ENCODE measurements around the gene ARHGAP8. TPM values are rescaled to one million over a fixed set of nuclear protein-coding genes. Genes with fewer than 3 reads are reported as not detected.

The ARHGAP8 gene
- total and polyA plus RNA-seq, 10 of the 15 experiments (the other 5 are each of a cell fraction or from before 2014, with no cell fraction given), result 0.33 TPM; not detected in 9

- DNase-seq (ENCODE audit: low read depth, low spot score), result no peak
- ChIA-PET CTCF (no interaction called here), POLR2A (no interaction called here), SMC1A (ENCODE audit: uncharacterized antibody, unreplicated experiment) (no interaction called here), RAD21 (ENCODE audit: unreplicated experiment) (no interaction called here)
- H2AFZ ChIP-seq (ENCODE audit: control insufficient read depth, low read depth, low read length), result no peak overlapping the region
- in situ Hi-C loops (cut with MboI), result loop anchor here (25.0 kb wide), 1 partner anchor 522 kb away; no protein-coding TSS in a partner anchor
- TF ChIP-seq RFX5 (IDR thresholded peaks at IDR 0.05; ENCODE audit: low read depth, low read length) (no peak), MAX (IDR thresholded peaks at IDR 0.05; ENCODE audit: low read depth, low read length) (no peak)
- FAIRE-seq, result no peak
- BruUV-seq (replicated peaks), result no TSS peak
- 40% methylated on average over 1 of the region's 1 CpG for whole genome bisulfite sequencing (ENCODE audit: insufficient coverage, insufficient replicate concordance, low lambda C conversion rate, missing lambda C conversion rate)
- no peaks in the 10 kb centered on the region for H3K27me3 ChIP-seq (replicated peaks in 1 of 2; ENCODE audit: control insufficient read depth in 2 of 2, insufficient read depth in 2 of 2, low read length in 1 of 2)
- H4K20me1 ChIP-seq (ENCODE audit: control insufficient read depth, insufficient read depth), result no peaks in the 10 kb centered on the region
- no peak overlapping the region for H3K4me2 ChIP-seq (ENCODE audit: control insufficient read depth, insufficient read depth)
- no peak overlapping the region for H3K4me3 ChIP-seq
- H3K9me3 ChIP-seq (replicated peaks; ENCODE audit: control insufficient read depth, insufficient read depth, low read length), result no peaks in the 10 kb centered on the region; the same call in 2 of the 3 replicates
- intact Hi-C loops (cut with micrococcal nuclease; ENCODE audit: unreplicated experiment), result no loop called here
- ATAC-seq, result no peak
- H3K4me1 ChIP-seq (ENCODE audit: control insufficient read depth, insufficient read depth, low read length), result no peaks in the 10 kb centered on the region
- H3K36me3 ChIP-seq (ENCODE audit: control insufficient read depth in 2 of 2, insufficient read depth in 2 of 2, low read length in 1 of 2), result no peaks in the 10 kb centered on the region
- H3K79me2 ChIP-seq (ENCODE audit: control insufficient read depth, insufficient read depth, low read length), result no peaks in the 10 kb centered on the region
- H3K9ac ChIP-seq (ENCODE audit: control insufficient read depth, insufficient read depth, low read length), result no peak overlapping the region
- H3K27ac ChIP-seq (ENCODE audit: control insufficient read depth, insufficient read depth), result no peak overlapping the region
Observed at GRCh38 chr22:44884562-44884961, 132.2 kb downstream of the ARHGAP8 start.

- no peaks in the 10 kb centered on the region for H4K20me1 ChIP-seq (ENCODE audit: control insufficient read depth, insufficient read depth)
- POLR2A ChIA-PET, result no interaction called here
Observed at GRCh38 chr22:44884968-44885805, 132.8 kb downstream of the ARHGAP8 start.

More at GRCh38 chr22:44884968-44885805, 132.8 kb downstream of the ARHGAP8 start:
- ChIA-PET SMC1A (ENCODE audit: uncharacterized antibody, unreplicated experiment) (no interaction called here), CTCF (no interaction called here), RAD21 (ENCODE audit: unreplicated experiment) (no interaction called here)
- no peaks in the 10 kb centered on the region for H3K36me3 ChIP-seq (ENCODE audit: control insufficient read depth in 2 of 2, insufficient read depth in 2 of 2, low read length in 1 of 2)
- H3K27me3 ChIP-seq (replicated peaks in 1 of 2; ENCODE audit: control insufficient read depth in 2 of 2, insufficient read depth in 2 of 2, low read length in 1 of 2), result no peaks in the 10 kb centered on the region
- DNase-seq (ENCODE audit: low read depth, low spot score), result no peak
- no peaks in the 10 kb centered on the region for H3K4me1 ChIP-seq (ENCODE audit: control insufficient read depth, insufficient read depth, low read length)
- 39% methylated on average over 18 of the region's 18 CpGs for WGBS (ENCODE audit: insufficient coverage, insufficient replicate concordance, low lambda C conversion rate, missing lambda C conversion rate)
- no peak for ATAC-seq
- H3K9ac ChIP-seq (ENCODE audit: control insufficient read depth, insufficient read depth, low read length), result no peak overlapping the region
- in situ Hi-C loops (cut with MboI), result loop anchor here (25.0 kb wide), 1 partner anchor 523 kb away; no protein-coding TSS in a partner anchor
- H3K4me3 ChIP-seq, result no peak overlapping the region
- no peaks in the 10 kb centered on the region for H3K9me3 ChIP-seq (replicated peaks; ENCODE audit: control insufficient read depth, insufficient read depth, low read length)
- no peaks in the 10 kb centered on the region for H3K79me2 ChIP-seq (ENCODE audit: control insufficient read depth, insufficient read depth, low read length)
- intact Hi-C loops (cut with micrococcal nuclease; ENCODE audit: unreplicated experiment), result no loop called here
- TF ChIP-seq SPI1 (IDR thresholded peaks at IDR 0.05; ENCODE audit: borderline replicate concordance, insufficient read depth, low read depth, low read length) (no peak), NR2C2 (IDR thresholded peaks at IDR 0.05; ENCODE audit: borderline replicate concordance, control insufficient read depth, insufficient read length, low read depth) (no peak), ZSCAN29 (IDR thresholded peaks at IDR 0.05) (no peak), WRNIP1 (IDR thresholded peaks at IDR 0.05; ENCODE audit: borderline replicate concordance, low read depth, low read length) (no peak), RAD21 (IDR thresholded peaks at IDR 0.05; ENCODE audit: insufficient read depth, low read depth, low read length) (no peak), ATF7 (IDR thresholded peaks at IDR 0.05; ENCODE audit: low read depth) (no peak), PRDM15 (CRISPR knock-in tag; IDR thresholded peaks at IDR 0.05) (no peak), MYC (IDR thresholded peaks at IDR 0.05; ENCODE audit: insufficient read depth, insufficient read length, insufficient replicate concordance, low read length, severe bottlenecking) (no peak), LARP7 (IDR thresholded peaks at IDR 0.05) (no peak)
- H3K27ac ChIP-seq (ENCODE audit: control insufficient read depth, insufficient read depth), result no peak overlapping the region
- BruUV-seq (replicated peaks), result no TSS peak
- H2AFZ ChIP-seq (ENCODE audit: control insufficient read depth, low read depth, low read length), result no peak overlapping the region
- no peak overlapping the region for H3K4me2 ChIP-seq (ENCODE audit: control insufficient read depth, insufficient read depth)
- no peak for FAIRE-seq

All from GM12878 (cell line).